Measurements from ENCODE around the gene LYVE1. TPM values are rescaled to one million over a fixed set of nuclear protein-coding genes. Genes with fewer than 3 reads are reported as not detected.

The LYVE1 gene
- total and polyA plus RNA-seq, 2 of the 13 experiments (the other 11 are each of a cell fraction or from before 2014, with no cell fraction given) = 1.2 to 1.4 TPM

- no peak for TF ChIP-seq KDM2A (CRISPR knock-in tag; IDR thresholded peaks at IDR 0.05; ENCODE audit: borderline replicate concordance, low read depth)
Observed at GRCh38 chr11:10558288-10558687, 10.2 kb downstream of the LYVE1 start (continued).

DNA sequence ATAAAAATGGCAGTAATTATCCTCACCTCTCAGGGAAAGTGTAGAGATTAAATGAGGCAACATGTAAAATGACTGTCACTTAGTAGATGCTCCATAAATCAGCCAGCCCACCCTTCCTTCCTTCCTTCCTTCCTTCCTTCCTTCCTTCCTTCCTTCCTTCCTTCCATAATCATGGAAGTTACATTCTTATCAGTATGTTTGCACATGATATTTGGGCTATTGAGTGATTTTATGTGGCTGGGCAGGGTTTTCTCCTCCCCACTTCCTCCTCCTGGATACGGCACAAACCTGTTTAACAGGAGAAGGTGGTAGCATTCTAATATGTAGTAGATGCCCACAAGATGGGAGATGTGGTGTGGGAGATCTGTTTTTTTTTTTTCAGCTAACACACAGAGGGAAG, 11.9 kb downstream of the LYVE1 start:
- no TSS peak for BruUV-seq (replicated peaks)
- H2AFZ ChIP-seq (ENCODE audit: low read length) = no peak overlapping the region
- no peak overlapping the region for H3K27ac ChIP-seq (ENCODE audit: extremely low read length, insufficient read depth, low read length)
- peaks cover 7% of the 10 kb centered on the region; the same call in 1 of the 2 replicates for H3K9me3 ChIP-seq (ENCODE audit: low read length)
- no peak for DNase-seq (ENCODE audit: low spot score)
- H3K36me3 ChIP-seq (replicated peaks in 1 of 2; ENCODE audit: control insufficient read depth in 1 of 2, insufficient read depth in 2 of 2, low read length in 2 of 2) = no peaks in the 10 kb centered on the region
- ChIA-PET CTCF (ENCODE audit: low intra/inter-chr PET ratio, low total read pairs) (no interaction called here), POLR2A (no interaction called here)
- no peak overlapping the region for H3K4me3 ChIP-seq (replicated peaks in 1 of 3; ENCODE audit: insufficient read depth in 1 of 3, low read depth in 2 of 3, low read length in 3 of 3)
- in situ Hi-C loops (cut with HindIII; ENCODE audit: extremely low pct_ligation_motif_present, low pct_unique_long_range_greater_than_20kb) = no loop called here
- WGBS (ENCODE audit: low lambda C conversion rate) = 35% methylated on average over 1 of the region's 1 CpG
- FAIRE-seq = no peak
- no peak for TF ChIP-seq ZNF772 (CRISPR knock-in tag; IDR thresholded peaks at IDR 0.05)
- TF ChIP-seq ZNF746 (CRISPR knock-in tag; IDR thresholded peaks at IDR 0.05) = no peak
- TF ChIP-seq, protein P1, sequence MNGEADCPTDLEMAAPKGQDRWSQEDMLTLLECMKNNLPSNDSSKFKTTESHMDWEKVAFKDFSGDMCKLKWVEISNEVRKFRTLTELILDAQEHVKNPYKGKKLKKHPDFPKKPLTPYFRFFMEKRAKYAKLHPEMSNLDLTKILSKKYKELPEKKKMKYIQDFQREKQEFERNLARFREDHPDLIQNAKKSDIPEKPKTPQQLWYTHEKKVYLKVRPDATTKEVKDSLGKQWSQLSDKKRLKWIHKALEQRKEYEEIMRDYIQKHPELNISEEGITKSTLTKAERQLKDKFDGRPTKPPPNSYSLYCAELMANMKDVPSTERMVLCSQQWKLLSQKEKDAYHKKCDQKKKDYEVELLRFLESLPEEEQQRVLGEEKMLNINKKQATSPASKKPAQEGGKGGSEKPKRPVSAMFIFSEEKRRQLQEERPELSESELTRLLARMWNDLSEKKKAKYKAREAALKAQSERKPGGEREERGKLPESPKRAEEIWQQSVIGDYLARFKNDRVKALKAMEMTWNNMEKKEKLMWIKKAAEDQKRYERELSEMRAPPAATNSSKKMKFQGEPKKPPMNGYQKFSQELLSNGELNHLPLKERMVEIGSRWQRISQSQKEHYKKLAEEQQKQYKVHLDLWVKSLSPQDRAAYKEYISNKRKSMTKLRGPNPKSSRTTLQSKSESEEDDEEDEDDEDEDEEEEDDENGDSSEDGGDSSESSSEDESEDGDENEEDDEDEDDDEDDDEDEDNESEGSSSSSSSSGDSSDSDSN (CRISPR knock-in tag; IDR thresholded peaks at IDR 0.05) = no peak
- no peak for TF ChIP-seq ZNF441 (CRISPR knock-in tag; IDR thresholded peaks at IDR 0.05; ENCODE audit: borderline replicate concordance)
- no peak for TF ChIP-seq PCBP2 (optimal IDR thresholded peaks at IDR 0.05; ENCODE audit: low read depth, low read length, poor library complexity, severe bottlenecking)
- TF ChIP-seq, protein P2, sequence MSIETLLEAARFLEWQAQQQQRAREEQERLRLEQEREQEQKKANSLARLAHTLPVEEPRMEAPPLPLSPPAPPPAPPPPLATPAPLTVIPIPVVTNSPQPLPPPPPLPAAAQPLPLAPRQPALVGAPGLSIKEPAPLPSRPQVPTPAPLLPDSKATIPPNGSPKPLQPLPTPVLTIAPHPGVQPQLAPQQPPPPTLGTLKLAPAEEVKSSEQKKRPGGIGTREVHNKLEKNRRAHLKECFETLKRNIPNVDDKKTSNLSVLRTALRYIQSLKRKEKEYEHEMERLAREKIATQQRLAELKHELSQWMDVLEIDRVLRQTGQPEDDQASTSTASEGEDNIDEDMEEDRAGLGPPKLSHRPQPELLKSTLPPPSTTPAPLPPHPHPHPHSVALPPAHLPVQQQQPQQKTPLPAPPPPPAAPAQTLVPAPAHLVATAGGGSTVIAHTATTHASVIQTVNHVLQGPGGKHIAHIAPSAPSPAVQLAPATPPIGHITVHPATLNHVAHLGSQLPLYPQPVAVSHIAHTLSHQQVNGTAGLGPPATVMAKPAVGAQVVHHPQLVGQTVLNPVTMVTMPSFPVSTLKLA (IDR thresholded peaks at IDR 0.05) = no peak
- TF ChIP-seq KLF12 (CRISPR knock-in tag; IDR thresholded peaks at IDR 0.05; ENCODE audit: borderline replicate concordance) = no peak
- 0 out of 5 replicates have a peak, but pooled peaks cover 0 to 6% of the 10 kb centered on the region in 2 experiments for H3K27me3 ChIP-seq (ENCODE audit: control insufficient read depth in 1 of 2, insufficient read depth in 2 of 2, low read length in 2 of 2)
- peaks cover under 1% of the 10 kb centered on the region; the same call in 1 of the 2 replicates for H3K4me1 ChIP-seq (ENCODE audit: insufficient read depth, low read length)
- ATAC-seq = no peak
- intact Hi-C loops (cut with micrococcal nuclease; ENCODE audit: unreplicated experiment) = no loop called here
- no peaks in the 10 kb centered on the region for H4K20me1 ChIP-seq (ENCODE audit: insufficient read depth, low read length)
- no peak overlapping the region for H3K4me2 ChIP-seq (ENCODE audit: low read depth, low read length)
- H3K79me2 ChIP-seq (ENCODE audit: insufficient read depth, low read length) = no peaks in the 10 kb centered on the region
- H3K9ac ChIP-seq (ENCODE audit: insufficient read depth, low read depth, low read length) = no peak overlapping the region

Measured in HepG2 (cell line).